CD1c-positive myeloid dendritic cell (primary cell): Measurements from ENCODE around the gene PPP1R8.

ENCODE experiments used
- DNase-seq: peaks from one replicate; pipeline ENCODE4 v3.0.0-alpha.2; 2016; ENCODE audit errors: extremely low spot score

Gene PPP1R8

GRCh38 chr1:27872059-27872801 lies 41.6 kb downstream of the PPP1R8 start, which contains the start of gene THEMIS2:
THEMIS2 (plus strand) TSS chr1:27872544; CDS start chr1:27872572, 28 bp downstream.
- peak; percentile 71 for DNase-seq

GRCh38 chr1:27872802-27873551 lies 42.4 kb downstream of the PPP1R8 start:
- peak; percentile 76 for DNase-seq

GRCh38 chr1:27873671-27874384 lies 43.2 kb downstream of the PPP1R8 start:
- peak; percentile 81 for DNase-seq

- no peak for DNase-seq
Observed at GRCh38 chr1:27876341-27877114, 45.9 kb downstream of the PPP1R8 start.

GRCh38 chr1:27877115-27877416 lies 46.5 kb downstream of the PPP1R8 start:
- no peak for DNase-seq

- no peak for DNase-seq
Observed at GRCh38 chr1:27878039-27878438, 47.5 kb downstream of the PPP1R8 start.

- no peak for DNase-seq
Observed at GRCh38 chr1:27878787-27879335, 48.3 kb downstream of the PPP1R8 start.

- DNase-seq: no peak
Observed at GRCh38 chr1:27879374-27880082, 48.9 kb downstream of the PPP1R8 start.

- DNase-seq: no peak
Observed at GRCh38 chr1:27882543-27882903, 51.9 kb downstream of the PPP1R8 start.

GRCh38 chr1:27883536-27883935 lies 53.0 kb downstream of the PPP1R8 start:
- DNase-seq: no peak

- peak; percentile 80 for DNase-seq
Observed at GRCh38 chr1:27884006-27884954, 53.7 kb downstream of the PPP1R8 start.

GRCh38 chr1:27885114-27885528 lies 54.5 kb downstream of the PPP1R8 start:
- DNase-seq: peak; percentile 93

GRCh38 chr1:27885621-27886352 lies 55.2 kb downstream of the PPP1R8 start:
- DNase-seq: peak; percentile 94

- DNase-seq: no peak
Observed at GRCh38 chr1:27886353-27886679, 55.7 kb downstream of the PPP1R8 start.

GRCh38 chr1:27886744-27887143 lies 56.2 kb downstream of the PPP1R8 start:
- peak; percentile 20 for DNase-seq

GRCh38 chr1:27887215-27888021 lies 56.8 kb downstream of the PPP1R8 start:
- DNase-seq: peak; percentile 74

- DNase-seq: peak; percentile 37
Observed at GRCh38 chr1:27889506-27889905, 58.9 kb downstream of the PPP1R8 start.

GRCh38 chr1:27891196-27891889 lies 60.8 kb downstream of the PPP1R8 start:
- peak; percentile 93 for DNase-seq
